ENCODE results near the gene DPY30. TPM values are rescaled to one million over a fixed set of nuclear protein-coding genes. Genes with fewer than 3 reads are reported as not detected.

DPY30 gene
- total and polyA plus RNA-seq, 4 experiments from 2014 or later: 50.0 to 233 (median 109) TPM

- Mint-ChIP-seq H3K27me3 (no peaks in the 10 kb centered on the region), H3K4me1 (peaks cover 40 to 73% (median 56%) of the 10 kb centered on the region in 4 donors)
- no peak overlapping the region for H3K27ac ChIP-seq (ENCODE audit: low read depth, low read length)
These were observed 37.2 kb downstream of the DPY30 start for GRCh38 chr2:32002406-32002805.

GRCh38 chr2:31999438-31999837 is 40.2 kb downstream of the DPY30 start:
- Histone ChIP-seq H3K4me1 (ENCODE audit: insufficient read depth, low read length) (peaks cover 40% of the 10 kb centered on the region), H3K4me3 (ENCODE audit: low read length in 2 of 2) (no peak overlapping the region), H3K27ac (ENCODE audit: low read depth, low read length) (no peak overlapping the region), H3K9me3 (ENCODE audit: control insufficient read depth in 1 of 2, low read length in 2 of 2) (no peaks in the 10 kb centered on the region), H3K36me3 (ENCODE audit: insufficient read depth, low read length) (no peaks in the 10 kb centered on the region), H3K27me3 (ENCODE audit: insufficient read depth, low read length) (no peaks in the 10 kb centered on the region)
- Mint-ChIP-seq H3K4me1 (peaks cover 40 to 65% (median 52%) of the 10 kb centered on the region in 4 donors), H3K36me3 (peaks cover 3 to 4% of the 10 kb centered on the region in 2 donors), H3K4me3 (peak overlapping the region in 1 of 8 donors; percentile 2), H3K27ac (peak overlapping the region in 1 of 7 donors; percentile 9), H3K9me3 (no peaks in the 10 kb centered on the region), H3K27me3 (no peaks in the 10 kb centered on the region)
- POLR2A ChIA-PET (ENCODE audit: partially characterized antibody): no interaction called here
- DNase-seq: no peak
- intact Hi-C loops (cut with micrococcal nuclease): no loop called here
- CTCF ChIA-PET (ENCODE audit: partially characterized antibody): no interaction called here

More at GRCh38 chr2:32002406-32002805, 37.2 kb downstream of the DPY30 start:
- Histone ChIP-seq H3K9me3 (ENCODE audit: control insufficient read depth in 1 of 2, low read length in 2 of 2) (no peaks in the 10 kb centered on the region), H3K4me3 (ENCODE audit: low read length in 2 of 2) (no peak overlapping the region), H3K4me1 (ENCODE audit: insufficient read depth, low read length) (peaks cover 65% of the 10 kb centered on the region), H3K27me3 (ENCODE audit: insufficient read depth, low read length) (no peaks in the 10 kb centered on the region), H3K36me3 (ENCODE audit: insufficient read depth, low read length) (no peaks in the 10 kb centered on the region)
- no peak for DNase-seq
- intact Hi-C loops (cut with micrococcal nuclease): loop anchor here (10.0 kb wide), 2 partner anchors 48 to 132 kb away; no protein-coding TSS in a partner anchor
- ChIA-PET CTCF (ENCODE audit: partially characterized antibody) (no interaction called here), POLR2A (ENCODE audit: partially characterized antibody) (no interaction called here)
- peaks cover 2 to 8% of the 10 kb centered on the region in 2 donors for H3K36me3 Mint-ChIP-seq
- no peak overlapping the region for H3K27ac Mint-ChIP-seq
- H3K9me3 Mint-ChIP-seq: no peaks in the 10 kb centered on the region
- no peak overlapping the region for H3K4me3 Mint-ChIP-seq

- Mint-ChIP-seq H3K36me3 (peaks cover 3 to 4% of the 10 kb centered on the region in 2 donors), H3K27me3 (no peaks in the 10 kb centered on the region), H3K4me3 (peak overlapping the region in 6 of 8 donors; percentile 7 to 54 (median 20)), H3K4me1 (peaks cover 36 to 60% (median 47%) of the 10 kb centered on the region in 4 donors), H3K27ac (peak overlapping the region in 5 of 7 donors; percentile 1 to 43 (median 21)), H3K9me3 (no peaks in the 10 kb centered on the region)
- CTCF ChIA-PET (ENCODE audit: partially characterized antibody): no interaction called here
- DNase-seq: no peak
- intact Hi-C loops (cut with micrococcal nuclease): no loop called here
- no peaks in the 10 kb centered on the region for H3K27me3 ChIP-seq (ENCODE audit: insufficient read depth, low read length)
- no peak overlapping the region for H3K4me3 ChIP-seq (ENCODE audit: low read length in 2 of 2)
- POLR2A ChIA-PET (ENCODE audit: partially characterized antibody): no interaction called here
- peaks cover 35% of the 10 kb centered on the region for H3K4me1 ChIP-seq (ENCODE audit: insufficient read depth, low read length)
- H3K27ac ChIP-seq (ENCODE audit: low read depth, low read length): no peak overlapping the region
- H3K36me3 ChIP-seq (ENCODE audit: insufficient read depth, low read length): no peaks in the 10 kb centered on the region
- H3K9me3 ChIP-seq (ENCODE audit: control insufficient read depth in 1 of 2, low read length in 2 of 2): no peaks in the 10 kb centered on the region
These were observed 40.7 kb downstream of the DPY30 start for GRCh38 chr2:31998731-31999383.

GRCh38 chr2:31997653-31998052 is 42.0 kb downstream of the DPY30 start:
- POLR2A ChIA-PET (ENCODE audit: partially characterized antibody): no interaction called here
- no peak overlapping the region for H3K27ac ChIP-seq (ENCODE audit: low read depth, low read length)
- no peaks in the 10 kb centered on the region for H3K9me3 ChIP-seq (ENCODE audit: control insufficient read depth in 1 of 2, low read length in 2 of 2)
- Mint-ChIP-seq H3K27ac (peak overlapping the region in 6 of 7 donors; percentile 0 to 77 (median 56)), H3K4me1 (peaks cover 39 to 65% (median 51%) of the 10 kb centered on the region in 4 donors), H3K36me3 (peaks cover 0 to 4% of the 10 kb centered on the region in 2 donors), H3K4me3 (peak overlapping the region in 4 of 8 donors; percentile 0 to 12 (median 6)), H3K27me3 (no peaks in the 10 kb centered on the region), H3K9me3 (no peaks in the 10 kb centered on the region)
- H3K4me1 ChIP-seq (ENCODE audit: insufficient read depth, low read length): peaks cover 33% of the 10 kb centered on the region
- no peaks in the 10 kb centered on the region for H3K36me3 ChIP-seq (ENCODE audit: insufficient read depth, low read length)
- H3K27me3 ChIP-seq (ENCODE audit: insufficient read depth, low read length): no peaks in the 10 kb centered on the region
- intact Hi-C loops (cut with micrococcal nuclease): no loop called here
- CTCF ChIA-PET (ENCODE audit: partially characterized antibody): no interaction called here
- DNase-seq: no peak
- no peak overlapping the region for H3K4me3 ChIP-seq (ENCODE audit: low read length in 2 of 2)

GRCh38 chr2:31996571-31997150 is 42.9 kb downstream of the DPY30 start:
- no peaks in the 10 kb centered on the region for H3K27me3 ChIP-seq (ENCODE audit: insufficient read depth, low read length)
- Mint-ChIP-seq H3K4me3 (no peak overlapping the region), H3K27ac (peak overlapping the region in 2 of 7 donors; percentile 18 to 38), H3K4me1 (peaks cover 42 to 71% (median 57%) of the 10 kb centered on the region in 4 donors), H3K27me3 (no peaks in the 10 kb centered on the region), H3K36me3 (peaks cover 3 to 4% of the 10 kb centered on the region in 2 donors), H3K9me3 (no peaks in the 10 kb centered on the region)
- no peak overlapping the region for H3K27ac ChIP-seq (ENCODE audit: low read depth, low read length)
- POLR2A ChIA-PET (ENCODE audit: partially characterized antibody): no interaction called here
- H3K4me3 ChIP-seq (ENCODE audit: low read length in 2 of 2): no peak overlapping the region
- peaks cover 39% of the 10 kb centered on the region for H3K4me1 ChIP-seq (ENCODE audit: insufficient read depth, low read length)
- DNase-seq: no peak
- H3K36me3 ChIP-seq (ENCODE audit: insufficient read depth, low read length): no peaks in the 10 kb centered on the region
- intact Hi-C loops (cut with micrococcal nuclease): no loop called here
- no peaks in the 10 kb centered on the region for H3K9me3 ChIP-seq (ENCODE audit: control insufficient read depth in 1 of 2, low read length in 2 of 2)
- CTCF ChIA-PET (ENCODE audit: partially characterized antibody): no interaction called here

GRCh38 chr2:31992934-31993333 is 46.7 kb downstream of the DPY30 start:
- Histone ChIP-seq H3K4me1 (ENCODE audit: insufficient read depth, low read length) (peaks cover 22% of the 10 kb centered on the region), H3K27ac (ENCODE audit: low read depth, low read length) (no peak overlapping the region), H3K4me3 (ENCODE audit: low read length in 2 of 2) (no peak overlapping the region), H3K9me3 (ENCODE audit: control insufficient read depth in 1 of 2, low read length in 2 of 2) (no peaks in the 10 kb centered on the region), H3K36me3 (ENCODE audit: insufficient read depth, low read length) (no peaks in the 10 kb centered on the region), H3K27me3 (ENCODE audit: insufficient read depth, low read length) (no peaks in the 10 kb centered on the region)
- peaks cover 37 to 64% (median 44%) of the 10 kb centered on the region in 4 donors for H3K4me1 Mint-ChIP-seq
- no peak overlapping the region for H3K4me3 Mint-ChIP-seq
- peak overlapping the region in 3 of 7 donors; percentile 23 to 57 (median 24) for H3K27ac Mint-ChIP-seq
- intact Hi-C loops (cut with micrococcal nuclease): loop anchor here (2.0 kb wide), 1 partner anchor 16 kb away; no protein-coding TSS in a partner anchor
- DNase-seq: no peak
- CTCF ChIA-PET (ENCODE audit: partially characterized antibody): no interaction called here
- POLR2A ChIA-PET (ENCODE audit: partially characterized antibody): no interaction called here
- H3K27me3 Mint-ChIP-seq: no peaks in the 10 kb centered on the region
- peaks cover 0 to 2% (median 0%) of the 10 kb centered on the region in 8 donors for H3K9me3 Mint-ChIP-seq
- H3K36me3 Mint-ChIP-seq: peaks cover 2 to 8% of the 10 kb centered on the region in 2 donors

GRCh38 chr2:31992025-31992579 is 47.5 kb downstream of the DPY30 start:
- DNase-seq: no peak
- peaks cover 3 to 8% of the 10 kb centered on the region in 2 donors for H3K36me3 Mint-ChIP-seq
- H3K4me1 Mint-ChIP-seq: peaks cover 33 to 61% (median 42%) of the 10 kb centered on the region in 4 donors
- H3K36me3 ChIP-seq (ENCODE audit: insufficient read depth, low read length): no peaks in the 10 kb centered on the region
- H3K27me3 ChIP-seq (ENCODE audit: insufficient read depth, low read length): no peaks in the 10 kb centered on the region
- peaks cover 14% of the 10 kb centered on the region for H3K4me1 ChIP-seq (ENCODE audit: insufficient read depth, low read length)
- peaks cover 0 to 2% (median 0%) of the 10 kb centered on the region in 8 donors for H3K9me3 Mint-ChIP-seq
- no peak overlapping the region for H3K4me3 Mint-ChIP-seq
- intact Hi-C loops (cut with micrococcal nuclease): loop anchor here (2.0 kb wide), 1 partner anchor 17 kb away; no protein-coding TSS in a partner anchor
- POLR2A ChIA-PET (ENCODE audit: partially characterized antibody): interaction anchor here (0.5 kb wide), 1 partner anchor 10 kb away, joined by 3 read pairs; no protein-coding TSS in a partner anchor
- no peaks in the 10 kb centered on the region for H3K27me3 Mint-ChIP-seq
- H3K27ac ChIP-seq (ENCODE audit: low read depth, low read length): no peak overlapping the region
- CTCF ChIA-PET (ENCODE audit: partially characterized antibody): no interaction called here
- no peak overlapping the region for H3K4me3 ChIP-seq (ENCODE audit: low read length in 2 of 2)
- no peaks in the 10 kb centered on the region for H3K9me3 ChIP-seq (ENCODE audit: control insufficient read depth in 1 of 2, low read length in 2 of 2)
- no peak overlapping the region for H3K27ac Mint-ChIP-seq
